LNCaP clone FGC (cell line): Measurements from ENCODE around the gene LRP10.

Source experiments
- DNase-seq: peaks from one replicate; pipeline ENCODE4 v3.0.0-alpha.2; 2011; ENCODE audit warnings: low read depth
- H3K4me3 ChIP-seq: 2 replicates; pipeline ENCODE4 v1.5.1; 2011; ENCODE audit warnings: mild to moderate bottlenecking, low read depth, low read length, control low read depth
- CTCF ChIP-seq: IDR thresholded peaks from 2 replicates; pipeline ENCODE4 v1.5.1; 2012; ENCODE audit warnings: mild to moderate bottlenecking; ENCODE audit not compliant: control insufficient read depth, insufficient read depth; ENCODE audit errors: extremely low read depth

LRP10 gene

GRCh38 chr14:22915886-22916521 is 44.5 kb downstream of the LRP10 start:
- H3K4me3 ChIP-seq, result no peak overlapping the region
- no peak for TF ChIP-seq CTCF
- no peak for DNase-seq

- no peak for TF ChIP-seq CTCF
- peak within 1 kb of the TSS; percentile 98 for H3K4me3 ChIP-seq
- peak; percentile 100 for DNase-seq
These were observed 47.5 kb downstream of the LRP10 start, which contains the start of gene RBM23 for GRCh38 chr14:22918804-22919600. Gene RBM23 (minus strand): TSS chr14:22919149.

GRCh38 chr14:22919601-22919921 is 48.0 kb downstream of the LRP10 start:
- no peak for DNase-seq
- peak overlapping the region; percentile 38 for H3K4me3 ChIP-seq
- TF ChIP-seq CTCF, result no peak

GRCh38 chr14:22920697-22921096 is 49.2 kb downstream of the LRP10 start:
- no peak for DNase-seq
- no peak for TF ChIP-seq CTCF

GRCh38 chr14:22922294-22922693 is 50.8 kb downstream of the LRP10 start:
- DNase-seq, result no peak
- no peak overlapping the region for H3K4me3 ChIP-seq
- TF ChIP-seq CTCF, result no peak

More at GRCh38 chr14:22920697-22921096, 49.2 kb downstream of the LRP10 start:
- H3K4me3 ChIP-seq, result no peak overlapping the region

- TF ChIP-seq CTCF, result no peak
- no peak for DNase-seq
- H3K4me3 ChIP-seq, result no peak overlapping the region
These were observed 52.2 kb downstream of the LRP10 start for GRCh38 chr14:22923746-22924145.
